ACC112 (cell line): ENCODE measurements around the gene ASMTL.
"Not testable (repeated sequence)": the region's sequence is repeated elsewhere in the genome, so short reads cannot be mapped to it uniquely, and the experiment has no call there.

ENCODE experiments used
- H2AFZ ChIP-seq: fragments of 200-600 bp; sonication (generic); one replicate; pipeline ENCODE4 v1.6.0; 2017; ENCODE audit warnings: antibody characterized with exemption, low read length; ENCODE audit not compliant: unreplicated experiment
- H3K27ac ChIP-seq: fragments of 200-600 bp; sonication (generic); 2 replicates; pipeline ENCODE4 v1.5.1; 2014; ENCODE audit warnings: low read depth, mild to moderate bottlenecking, antibody characterized with exemption, low read length, moderate library complexity
- H3K27me3 ChIP-seq: fragments of 200-600 bp; sonication (generic); 2 replicates; pipeline ENCODE4 v1.6.1; 2014; ENCODE audit warnings: mild to moderate bottlenecking, antibody characterized with exemption, low read length, moderate library complexity, mixed read lengths; ENCODE audit not compliant: insufficient read depth
- H3K36me3 ChIP-seq: fragments of 200-600 bp; sonication (generic); 2 replicates; pipeline ENCODE4 v1.6.1; 2016; ENCODE audit warnings: mild to moderate bottlenecking, antibody characterized with exemption, low read length, moderate library complexity, mixed read lengths; ENCODE audit not compliant: insufficient read depth
- H3K4me1 ChIP-seq: fragments of 200-600 bp; sonication (generic); one replicate; pipeline ENCODE4 v1.6.1; 2016; ENCODE audit warnings: low read length, mixed read lengths; ENCODE audit not compliant: insufficient read depth, unreplicated experiment, control insufficient read depth
- H3K4me3 ChIP-seq: fragments of 200-600 bp; sonication (generic); 2 replicates; pipeline ENCODE4 v1.5.1; 2014; ENCODE audit warnings: mild to moderate bottlenecking, low read depth, low read length
- H3K79me2 ChIP-seq: fragments of 200-600 bp; sonication (generic); one replicate; pipeline ENCODE4 v1.6.0; 2016; ENCODE audit warnings: low read length; ENCODE audit not compliant: control insufficient read depth, unreplicated experiment, insufficient read depth

The ASMTL gene

GRCh38 chrX:1490723-1491122, 38.0 kb upstream of the ASMTL start:
- peaks cover 10% of the 10 kb centered on the region; the same call in 1 of the 2 replicates for H3K27me3 ChIP-seq
- H2AFZ ChIP-seq, H3K36me3 ChIP-seq, H3K27ac ChIP-seq, H3K79me2 ChIP-seq, H3K4me3 ChIP-seq, H3K4me1 ChIP-seq: not testable (repeated sequence)

GRCh38 chrX:1489354-1489753, 36.6 kb upstream of the ASMTL start:
- H3K79me2 ChIP-seq, H3K36me3 ChIP-seq, H3K4me1 ChIP-seq, H3K4me3 ChIP-seq, H3K27ac ChIP-seq, H2AFZ ChIP-seq: not testable (repeated sequence)
- peaks cover 10% of the 10 kb centered on the region; the same call in 1 of the 2 replicates for H3K27me3 ChIP-seq

DNA sequence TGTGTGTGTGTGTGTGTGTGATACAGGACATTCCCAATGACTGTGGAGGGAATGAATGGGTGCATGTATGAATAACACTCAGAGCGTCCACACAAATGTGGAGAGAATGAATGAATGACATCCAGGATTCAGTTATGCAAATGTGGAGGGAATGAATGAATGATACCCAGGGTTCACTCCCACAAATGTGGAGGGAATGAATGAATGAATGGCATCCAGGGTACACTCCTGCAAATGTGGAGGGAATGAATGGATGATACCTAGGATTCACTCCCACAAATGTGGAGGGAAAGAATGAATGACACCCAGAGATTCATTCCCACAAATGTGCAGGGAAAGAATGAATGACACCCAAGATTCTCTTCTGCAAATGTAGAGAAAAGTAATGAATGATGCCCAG, 36.0 kb upstream of the ASMTL start:
- Histone ChIP-seq H3K79me2 (no peaks in the 10 kb centered on the region), H3K27ac (no peak overlapping the region), H3K4me1 (no peaks in the 10 kb centered on the region), H3K36me3 (no peaks in the 10 kb centered on the region), H3K27me3 (peaks cover 16% of the 10 kb centered on the region; the same call in 1 of the 2 replicates), H2AFZ (no peak overlapping the region), H3K4me3 (no peak overlapping the region)

DNA sequence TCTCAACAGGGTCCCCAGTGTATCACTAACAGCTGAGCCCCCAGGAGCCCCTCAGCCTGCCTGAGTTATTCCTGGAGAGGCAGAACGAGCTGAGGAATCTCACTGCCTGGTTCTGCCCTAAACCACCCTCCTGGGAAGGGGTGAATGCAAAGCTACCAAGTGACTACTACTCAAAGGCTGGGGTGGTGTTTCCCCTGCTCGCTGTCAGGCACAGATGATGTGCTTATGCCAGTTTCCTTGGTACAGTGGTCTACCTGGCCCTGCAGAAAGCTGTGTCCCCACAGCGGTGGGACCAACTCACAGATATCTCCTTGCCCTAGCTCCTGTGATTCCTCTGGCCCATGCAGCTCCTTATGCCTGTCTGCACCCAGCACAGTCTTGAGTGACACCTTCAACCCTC, 35.4 kb upstream of the ASMTL start:
- Histone ChIP-seq H3K79me2 (no peaks in the 10 kb centered on the region), H3K27ac (no peak overlapping the region), H3K4me1 (no peaks in the 10 kb centered on the region), H3K36me3 (no peaks in the 10 kb centered on the region), H3K27me3 (peaks cover 20% of the 10 kb centered on the region; the same call in 1 of the 2 replicates), H2AFZ (no peak overlapping the region), H3K4me3 (no peak overlapping the region)

GRCh38 chrX:1487401-1487800, 34.7 kb upstream of the ASMTL start:
- H2AFZ ChIP-seq: no peak overlapping the region
- H3K4me3 ChIP-seq: no peak overlapping the region
- no peaks in the 10 kb centered on the region for H3K79me2 ChIP-seq
- H3K36me3 ChIP-seq: no peaks in the 10 kb centered on the region
- H3K4me1 ChIP-seq: no peaks in the 10 kb centered on the region
- peaks cover 17% of the 10 kb centered on the region; the same call in 1 of the 2 replicates for H3K27me3 ChIP-seq
- H3K27ac ChIP-seq: no peak overlapping the region

- Histone ChIP-seq H2AFZ (no peak overlapping the region), H3K27me3 (peaks cover 14% of the 10 kb centered on the region; the same call in 1 of the 2 replicates), H3K79me2 (no peaks in the 10 kb centered on the region), H3K27ac (no peak overlapping the region), H3K4me1 (no peaks in the 10 kb centered on the region), H3K4me3 (no peak overlapping the region), H3K36me3 (no peaks in the 10 kb centered on the region)
Observed at GRCh38 chrX:1486749-1487361, 34.1 kb upstream of the ASMTL start.

GRCh38 chrX:1486177-1486576, 33.5 kb upstream of the ASMTL start:
- Histone ChIP-seq H3K27me3 (peaks cover 14% of the 10 kb centered on the region; the same call in 1 of the 2 replicates), H3K4me3 (no peak overlapping the region), H3K36me3 (no peaks in the 10 kb centered on the region), H3K79me2 (no peaks in the 10 kb centered on the region), H3K27ac (no peak overlapping the region), H2AFZ (no peak overlapping the region), H3K4me1 (peaks cover 2% of the 10 kb centered on the region)

DNA sequence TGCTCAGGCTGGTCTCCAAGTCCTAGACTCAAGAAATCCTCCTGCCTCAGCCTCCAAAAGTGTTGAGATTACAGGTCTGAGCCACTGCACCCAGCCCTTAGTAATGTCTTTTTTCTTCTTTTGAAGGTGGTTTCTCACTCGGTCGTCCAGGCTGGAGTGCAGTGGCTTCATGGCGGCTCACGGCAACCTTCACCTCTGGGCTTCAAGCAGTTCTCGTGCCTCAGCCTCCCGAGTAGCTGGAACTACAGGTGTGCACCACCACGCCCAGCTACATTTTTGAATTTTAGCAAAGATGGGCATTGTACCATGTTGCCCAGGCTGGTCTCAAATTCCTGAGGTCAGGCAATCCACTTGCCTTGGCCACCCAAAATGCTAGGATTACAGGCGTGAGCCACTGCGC, 32.3 kb upstream of the ASMTL start:
- Histone ChIP-seq H3K36me3 (no peaks in the 10 kb centered on the region), H2AFZ (no peak overlapping the region), H3K27me3 (peaks cover 15% of the 10 kb centered on the region; the same call in 1 of the 2 replicates), H3K79me2 (no peaks in the 10 kb centered on the region), H3K27ac (no peak overlapping the region), H3K4me3 (no peak overlapping the region), H3K4me1 (peaks cover 2% of the 10 kb centered on the region)

GRCh38 chrX:1484638-1485019, 31.9 kb upstream of the ASMTL start:
- Histone ChIP-seq H3K27me3 (peaks cover 17% of the 10 kb centered on the region; the same call in 1 of the 2 replicates), H2AFZ (no peak overlapping the region), H3K27ac (no peak overlapping the region), H3K79me2 (no peaks in the 10 kb centered on the region), H3K36me3 (no peaks in the 10 kb centered on the region), H3K4me3 (no peak overlapping the region), H3K4me1 (peaks cover 2% of the 10 kb centered on the region)

- Histone ChIP-seq H3K4me1 (peaks cover 2% of the 10 kb centered on the region), H3K27me3 (peaks cover 20% of the 10 kb centered on the region; the same call in 1 of the 2 replicates), H3K79me2 (no peaks in the 10 kb centered on the region), H2AFZ (no peak overlapping the region), H3K36me3 (no peaks in the 10 kb centered on the region), H3K27ac (no peak overlapping the region), H3K4me3 (no peak overlapping the region)
Observed at GRCh38 chrX:1483843-1484637, 31.3 kb upstream of the ASMTL start.

DNA sequence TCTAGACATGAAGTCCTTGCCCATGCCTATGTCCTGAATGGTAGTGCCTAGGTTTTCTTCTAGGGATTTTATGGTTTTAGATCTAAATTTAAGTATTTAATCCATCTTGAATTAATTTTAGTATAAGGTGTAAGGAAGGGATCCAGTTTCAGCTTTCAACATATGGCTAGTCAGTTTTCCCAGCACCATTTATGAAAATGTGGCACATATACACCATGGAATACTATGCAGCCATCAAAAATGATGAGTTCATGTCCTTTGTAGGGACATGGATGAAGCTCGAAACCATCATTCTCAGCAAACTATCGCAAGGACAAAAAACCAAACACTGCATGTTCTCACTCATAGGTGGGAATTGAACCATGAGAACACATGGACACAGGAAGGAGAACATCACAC, 29.8 kb upstream of the ASMTL start:
- not testable (repeated sequence) for H3K4me3 ChIP-seq, H3K27ac ChIP-seq, H3K4me1 ChIP-seq, H3K36me3 ChIP-seq, H3K79me2 ChIP-seq, H2AFZ ChIP-seq
- H3K27me3 ChIP-seq: peaks cover 23% of the 10 kb centered on the region; the same call in 1 of the 2 replicates
